Measurements from ENCODE around the gene MORC4. TPM values are rescaled to one million over a fixed set of nuclear protein-coding genes. Genes with fewer than 3 reads are reported as not detected.
A peak's percentile ranks its signal among the peaks of the same experiment; 100 is the strongest.

Gene MORC4
- total and polyA plus RNA-seq, 2 experiments from 2014 or later: 27.7 to 35.7 TPM

DNA sequence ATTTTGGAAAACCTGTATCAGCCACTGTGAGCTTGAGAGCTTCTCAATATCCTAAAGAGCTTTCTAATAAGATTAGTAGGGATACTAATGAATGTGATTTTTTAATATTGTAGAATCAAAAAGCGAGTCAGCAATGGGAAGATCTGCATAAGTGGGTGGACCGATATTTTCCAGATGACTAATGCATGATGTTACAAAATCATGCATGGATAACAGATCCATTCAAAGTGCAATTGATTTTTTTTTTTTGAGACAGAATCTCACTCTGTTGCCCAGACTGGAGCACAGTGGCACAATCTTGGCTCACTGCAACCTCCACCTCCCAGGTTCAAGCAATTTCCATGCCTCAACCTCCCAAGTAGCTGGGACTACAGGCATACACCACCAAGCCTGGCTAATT is 87.1 kb downstream of the MORC4 start:
- Histone ChIP-seq H3K9me3 (ENCODE audit: low read depth) (no peaks in the 10 kb centered on the region), H3K27me3 (no peaks in the 10 kb centered on the region), H3K4me3 (no peak overlapping the region), H2AFZ (no peak overlapping the region), H3K4me2 (no peak overlapping the region), H4K20me1 (ENCODE audit: insufficient read depth, poor library complexity, severe bottlenecking) (no peaks in the 10 kb centered on the region), H3K79me2 (no peaks in the 10 kb centered on the region), H3K9me2 (replicated peaks; ENCODE audit: insufficient read depth) (no peaks in the 10 kb centered on the region), H3K4me1 (ENCODE audit: insufficient read depth) (no peaks in the 10 kb centered on the region), H3K27ac (no peak overlapping the region), H3K36me3 (replicated peaks; ENCODE audit: insufficient read depth, low read depth) (no peaks in the 10 kb centered on the region)
- WGBS (ENCODE audit: low lambda C conversion rate, missing lambda C conversion rate): 75% methylated on average over 2 of the region's 2 CpGs
- no peak for DNase-seq (ENCODE audit: low spot score)
- no peak for TF ChIP-seq EZH2 (IDR thresholded peaks at IDR 0.05; ENCODE audit: borderline replicate concordance)

DNA sequence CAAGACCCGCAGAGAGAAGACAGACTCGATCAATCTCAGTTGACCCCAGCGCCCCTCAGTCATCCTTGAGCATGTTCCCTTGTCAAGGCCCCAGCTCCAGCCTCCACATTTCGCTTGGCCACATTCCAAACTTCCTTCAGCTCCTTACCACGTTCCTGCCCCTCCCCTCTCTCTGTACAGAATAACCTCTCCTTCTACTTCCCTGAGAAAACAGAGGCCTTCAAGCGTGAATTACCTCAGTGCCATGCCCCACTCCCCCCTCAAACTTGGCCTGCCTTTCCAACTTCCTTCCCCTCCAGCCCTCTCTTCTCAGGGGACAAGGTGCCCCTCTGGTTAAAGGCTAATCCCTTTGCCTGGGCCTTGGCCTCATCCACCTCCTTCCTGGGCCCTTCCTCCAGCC is 93.7 kb downstream of the MORC4 start:
- Histone ChIP-seq H3K4me2 (no peak overlapping the region), H3K79me2 (no peaks in the 10 kb centered on the region), H3K9me3 (ENCODE audit: low read depth) (no peaks in the 10 kb centered on the region), H3K27ac (no peak overlapping the region), H3K9me2 (replicated peaks; ENCODE audit: insufficient read depth) (no peaks in the 10 kb centered on the region), H2AFZ (no peak overlapping the region), H3K36me3 (replicated peaks; ENCODE audit: insufficient read depth, low read depth) (no peaks in the 10 kb centered on the region), H3K4me3 (no peak overlapping the region), H3K27me3 (no peaks in the 10 kb centered on the region), H3K4me1 (ENCODE audit: insufficient read depth) (no peaks in the 10 kb centered on the region), H4K20me1 (ENCODE audit: insufficient read depth, poor library complexity, severe bottlenecking) (no peaks in the 10 kb centered on the region)
- DNase-seq (ENCODE audit: low spot score): peak; percentile 23
- WGBS (ENCODE audit: low lambda C conversion rate, missing lambda C conversion rate): 64% methylated on average over 6 of the region's 6 CpGs
- TF ChIP-seq, protein P1, sequence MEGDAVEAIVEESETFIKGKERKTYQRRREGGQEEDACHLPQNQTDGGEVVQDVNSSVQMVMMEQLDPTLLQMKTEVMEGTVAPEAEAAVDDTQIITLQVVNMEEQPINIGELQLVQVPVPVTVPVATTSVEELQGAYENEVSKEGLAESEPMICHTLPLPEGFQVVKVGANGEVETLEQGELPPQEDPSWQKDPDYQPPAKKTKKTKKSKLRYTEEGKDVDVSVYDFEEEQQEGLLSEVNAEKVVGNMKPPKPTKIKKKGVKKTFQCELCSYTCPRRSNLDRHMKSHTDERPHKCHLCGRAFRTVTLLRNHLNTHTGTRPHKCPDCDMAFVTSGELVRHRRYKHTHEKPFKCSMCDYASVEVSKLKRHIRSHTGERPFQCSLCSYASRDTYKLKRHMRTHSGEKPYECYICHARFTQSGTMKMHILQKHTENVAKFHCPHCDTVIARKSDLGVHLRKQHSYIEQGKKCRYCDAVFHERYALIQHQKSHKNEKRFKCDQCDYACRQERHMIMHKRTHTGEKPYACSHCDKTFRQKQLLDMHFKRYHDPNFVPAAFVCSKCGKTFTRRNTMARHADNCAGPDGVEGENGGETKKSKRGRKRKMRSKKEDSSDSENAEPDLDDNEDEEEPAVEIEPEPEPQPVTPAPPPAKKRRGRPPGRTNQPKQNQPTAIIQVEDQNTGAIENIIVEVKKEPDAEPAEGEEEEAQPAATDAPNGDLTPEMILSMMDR (IDR thresholded peaks at IDR 0.05; ENCODE audit: poor library complexity): no peak
- TF ChIP-seq EZH2phosphoT487 (IDR thresholded peaks at IDR 0.05; ENCODE audit: low read depth, severe bottlenecking, unreplicated experiment) (no peak), EZH2 (IDR thresholded peaks at IDR 0.05; ENCODE audit: borderline replicate concordance) (no peak)

DNA sequence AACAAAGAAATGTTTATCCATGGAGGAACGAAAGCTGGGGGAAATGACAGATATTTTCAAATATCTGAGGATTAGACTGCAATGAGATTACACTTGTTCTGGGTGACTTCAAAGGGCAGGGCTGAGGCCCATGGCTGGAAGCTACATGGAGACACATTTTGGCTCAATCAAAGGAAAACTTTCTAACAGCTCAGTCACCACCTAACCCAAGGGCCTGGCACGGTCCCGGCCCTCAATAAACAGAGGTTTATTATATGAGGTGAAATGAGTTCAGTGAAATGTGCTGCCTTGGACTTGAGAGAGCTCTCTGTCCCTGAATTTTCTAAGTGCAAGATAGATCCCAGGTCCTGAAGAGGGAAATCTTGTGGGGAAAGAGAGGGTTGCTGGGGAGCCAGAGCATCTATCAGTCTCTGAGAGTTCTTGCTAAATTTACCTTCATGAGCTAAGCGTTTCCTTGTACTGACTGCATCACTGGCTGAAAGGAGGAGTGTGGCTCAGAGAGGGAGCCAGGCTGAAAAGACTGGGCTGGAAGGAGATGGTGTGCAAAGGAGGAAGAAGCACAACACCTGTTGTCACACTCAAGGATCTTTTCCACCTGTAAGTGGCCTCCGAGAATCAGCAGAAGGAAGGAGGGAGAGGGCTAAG is 94.8 kb downstream of the MORC4 start:
- Histone ChIP-seq H3K36me3 (replicated peaks; ENCODE audit: insufficient read depth, low read depth) (no peaks in the 10 kb centered on the region), H3K4me3 (no peak overlapping the region), H4K20me1 (ENCODE audit: insufficient read depth, poor library complexity, severe bottlenecking) (no peaks in the 10 kb centered on the region), H2AFZ (no peak overlapping the region), H3K79me2 (no peaks in the 10 kb centered on the region), H3K9me3 (ENCODE audit: low read depth) (no peaks in the 10 kb centered on the region), H3K4me1 (ENCODE audit: insufficient read depth) (no peaks in the 10 kb centered on the region), H3K4me2 (no peak overlapping the region), H3K9me2 (replicated peaks; ENCODE audit: insufficient read depth) (no peaks in the 10 kb centered on the region), H3K27ac (no peak overlapping the region), H3K27me3 (no peaks in the 10 kb centered on the region)
- no peak for DNase-seq (ENCODE audit: low spot score)
- 74% methylated on average over 5 of the region's 5 CpGs for WGBS (ENCODE audit: low lambda C conversion rate, missing lambda C conversion rate)
- TF ChIP-seq EZH2 (IDR thresholded peaks at IDR 0.05; ENCODE audit: borderline replicate concordance) (no peak), EZH2phosphoT487 (IDR thresholded peaks at IDR 0.05; ENCODE audit: low read depth, severe bottlenecking, unreplicated experiment) (no peak)
- TF ChIP-seq, protein P1 (IDR thresholded peaks at IDR 0.05; ENCODE audit: poor library complexity): no peak

DNA sequence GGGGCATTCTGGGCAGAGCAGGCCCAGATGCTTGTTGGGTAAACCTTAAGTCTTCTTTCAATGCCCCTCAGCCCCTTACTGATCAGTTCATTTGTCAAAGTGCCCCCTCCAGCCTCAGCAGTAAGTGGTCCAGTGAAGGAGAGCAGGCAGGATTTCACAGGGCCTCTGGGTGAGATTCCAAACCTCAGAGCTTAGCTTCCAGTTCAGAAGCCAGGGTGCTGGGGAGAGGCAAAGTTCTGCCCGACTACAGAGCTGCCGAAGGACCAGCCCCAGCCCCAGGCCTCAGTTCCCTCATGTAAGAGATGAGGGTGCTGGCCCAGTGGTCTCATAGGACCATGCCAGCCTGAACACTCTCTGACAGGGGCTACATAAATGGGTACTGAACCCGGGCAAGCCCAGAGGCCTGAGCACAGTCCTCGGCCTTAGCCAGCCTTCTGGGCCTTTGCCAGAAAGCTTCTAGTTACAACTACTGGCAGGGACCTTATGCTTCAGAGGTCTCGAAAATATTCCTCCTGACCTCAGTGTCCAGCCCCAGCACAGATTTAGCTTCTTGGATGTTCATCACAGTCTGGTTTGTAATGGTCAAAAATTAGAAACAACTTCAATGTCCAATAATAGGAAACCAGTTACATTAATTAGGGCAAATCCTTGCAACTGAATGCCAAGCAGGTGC is 96.0 kb downstream of the MORC4 start:
- H3K9me3 ChIP-seq (ENCODE audit: low read depth): no peaks in the 10 kb centered on the region
- TF ChIP-seq EZH2 (IDR thresholded peaks at IDR 0.05; ENCODE audit: borderline replicate concordance) (no peak), EZH2phosphoT487 (IDR thresholded peaks at IDR 0.05; ENCODE audit: low read depth, severe bottlenecking, unreplicated experiment) (no peak)
- H3K27me3 ChIP-seq: no peaks in the 10 kb centered on the region
- no peak overlapping the region for H2AFZ ChIP-seq
- H3K27ac ChIP-seq: no peak overlapping the region
- no peaks in the 10 kb centered on the region for H3K9me2 ChIP-seq (replicated peaks; ENCODE audit: insufficient read depth)
- H3K4me1 ChIP-seq (ENCODE audit: insufficient read depth): no peaks in the 10 kb centered on the region
- no peak overlapping the region for H3K4me3 ChIP-seq
- H3K4me2 ChIP-seq: no peak overlapping the region
- 85% methylated on average over 5 of the region's 5 CpGs for WGBS (ENCODE audit: low lambda C conversion rate, missing lambda C conversion rate)
- H3K79me2 ChIP-seq: no peaks in the 10 kb centered on the region
- no peak for DNase-seq (ENCODE audit: low spot score)
- no peaks in the 10 kb centered on the region for H3K36me3 ChIP-seq (replicated peaks; ENCODE audit: insufficient read depth, low read depth)
- H4K20me1 ChIP-seq (ENCODE audit: insufficient read depth, poor library complexity, severe bottlenecking): no peaks in the 10 kb centered on the region
